NCI-H1092 (cell line): ENCODE measurements around the gene OAS1.
"Not testable (repeated sequence)": the region's sequence is repeated elsewhere in the genome, so short reads cannot be mapped to it uniquely, and the experiment has no call there.

Source experiments
- DNase-seq: peaks from one replicate; lab custom pipeline; 2025; lab: John Stamatoyannopoulos, UW

OAS1 gene

DNA sequence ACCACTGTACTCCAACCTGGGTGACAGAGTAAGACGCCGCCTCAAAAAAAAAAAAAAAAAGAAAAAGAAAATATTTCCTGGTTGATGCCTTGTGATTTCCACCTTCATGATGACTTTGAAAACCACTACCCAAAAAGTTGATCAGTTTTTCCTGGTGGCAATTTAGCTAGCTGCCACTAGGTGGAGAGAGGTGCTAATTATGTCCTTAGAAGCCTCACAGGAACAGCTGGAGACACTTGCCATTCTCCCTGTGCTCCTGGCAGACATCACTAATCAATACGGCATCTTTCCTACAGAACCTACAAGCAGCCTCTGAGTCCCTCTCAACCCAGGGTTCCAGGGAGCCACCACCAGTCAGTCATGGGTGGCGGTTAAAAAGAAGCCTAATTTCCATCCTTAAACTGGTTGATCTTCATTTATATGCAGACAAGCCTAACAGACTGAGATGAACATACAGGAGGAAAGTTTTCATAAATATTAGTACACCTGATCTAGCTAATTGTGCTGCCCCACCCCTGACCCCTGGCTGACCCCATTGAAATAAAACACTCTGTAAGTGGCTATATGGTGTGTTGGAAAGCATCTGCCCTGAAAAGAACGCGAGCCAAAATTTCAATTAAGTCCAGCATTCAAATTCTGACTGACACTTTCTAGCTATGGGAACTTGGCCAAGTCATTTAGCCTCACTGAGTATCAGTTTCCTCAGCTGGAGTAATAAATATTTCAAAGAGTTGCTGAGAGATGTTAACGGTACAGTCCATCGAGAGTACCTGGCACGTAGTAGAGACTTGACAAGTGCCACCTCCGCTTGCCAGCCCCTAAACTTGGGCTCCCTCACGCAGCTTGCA is 6.2 kb upstream of the OAS1 start:
- peak; percentile 93 for DNase-seq

DNA sequence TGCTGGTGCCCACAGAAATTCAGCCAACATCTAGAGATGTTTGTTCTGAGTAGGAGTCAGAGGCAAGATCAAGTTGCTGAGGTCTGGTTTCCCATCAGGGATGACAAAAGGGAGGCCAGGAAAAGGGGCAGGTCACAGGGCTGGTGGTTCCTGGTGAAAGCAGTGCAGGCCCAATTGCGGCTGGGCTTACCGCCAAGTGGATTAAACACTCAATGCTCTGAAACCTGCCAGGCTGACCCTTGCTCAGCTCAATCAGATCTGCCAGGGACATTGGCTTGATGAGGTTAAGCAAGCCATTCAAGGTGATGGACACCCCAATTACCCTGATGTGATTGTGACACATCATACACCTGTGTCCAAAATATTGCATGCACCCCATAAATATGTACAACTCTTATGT is 5.5 kb upstream of the OAS1 start:
- peak; percentile 87 for DNase-seq

DNA sequence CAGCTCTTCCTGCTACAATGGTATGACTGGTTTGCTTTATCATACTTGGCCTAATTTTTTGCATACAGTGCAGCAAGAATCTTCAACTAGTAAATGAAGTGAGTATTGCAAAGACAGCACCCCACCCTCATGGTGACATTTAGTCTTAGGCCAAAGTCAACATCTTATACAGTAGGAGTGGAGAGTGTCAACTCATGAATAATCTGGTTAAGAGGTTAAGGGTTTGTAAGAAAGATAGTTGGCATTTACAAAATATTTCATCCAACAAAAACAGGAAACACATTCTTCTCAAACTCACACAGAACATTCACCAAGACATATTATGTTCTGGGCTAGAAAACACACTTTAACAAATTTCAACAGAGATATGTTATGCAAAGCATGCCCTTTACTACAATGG is 2.2 kb upstream of the OAS1 start:
- no peak for DNase-seq

DNA sequence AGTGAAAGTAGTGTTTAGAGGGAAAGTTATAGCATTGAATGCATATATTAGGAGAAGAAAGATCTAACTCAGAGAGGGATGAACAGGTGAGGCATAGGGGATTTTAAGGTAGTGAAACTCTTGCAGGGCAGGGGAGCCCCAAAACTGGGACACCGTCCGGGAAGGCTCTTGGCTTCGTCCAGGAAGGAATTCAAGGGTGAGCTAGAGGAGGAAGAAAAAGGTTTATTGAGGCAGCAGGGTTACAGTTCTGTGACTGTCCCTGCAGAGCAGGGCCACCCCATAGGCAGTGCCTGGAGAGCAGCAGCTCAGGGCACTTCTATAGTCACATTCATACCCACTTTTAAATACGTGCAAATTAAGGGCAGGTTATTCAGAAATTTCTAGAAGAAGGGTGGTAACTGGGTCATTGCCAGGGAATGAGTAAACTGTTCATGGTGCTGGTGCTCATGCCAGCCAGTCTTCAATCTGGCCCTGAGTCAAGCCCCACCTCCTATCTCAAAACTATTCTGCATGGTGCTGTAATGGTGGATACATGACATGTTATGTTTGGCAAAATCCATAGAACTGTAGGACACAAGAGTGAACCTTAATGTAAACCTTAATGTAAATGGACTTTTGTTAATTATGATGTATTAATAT is 1.2 kb upstream of the OAS1 start:
- no peak for DNase-seq

DNA sequence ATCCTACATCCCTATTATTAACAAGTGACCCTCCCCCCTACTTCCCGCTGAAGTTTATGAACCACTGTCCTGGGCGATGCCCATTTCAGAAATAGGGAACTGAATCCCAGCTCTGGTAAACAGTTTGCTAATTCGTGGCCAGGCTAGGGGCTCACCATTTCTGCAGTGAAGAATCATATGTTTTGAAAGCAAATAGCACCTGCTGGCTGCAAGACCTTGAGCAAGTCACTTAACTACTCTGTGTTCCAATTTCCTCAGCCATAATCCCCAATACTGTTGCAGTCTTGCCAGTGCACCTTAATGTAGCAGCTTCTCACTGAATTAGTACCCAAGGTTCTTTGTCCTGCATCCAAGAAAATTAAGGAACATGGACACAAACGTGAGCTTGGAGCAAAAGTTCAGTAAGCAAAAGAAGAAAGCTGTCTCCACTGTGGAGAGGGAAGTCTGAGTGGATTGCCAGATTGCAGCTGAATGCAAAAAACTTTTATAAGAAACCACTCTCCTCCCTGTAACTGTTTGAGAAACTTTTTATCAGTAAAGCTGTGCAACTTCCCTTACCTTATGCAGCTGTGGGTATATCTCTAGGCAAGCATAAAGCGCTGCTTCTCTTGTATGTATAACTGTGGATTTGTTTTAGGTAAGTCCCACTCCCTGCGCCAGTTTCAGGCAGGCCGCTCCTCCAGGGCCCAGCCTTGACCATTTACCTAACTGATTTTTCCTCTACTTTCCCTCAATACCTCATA is 824 bp downstream of the OAS1 start:
- no peak for DNase-seq

DNA sequence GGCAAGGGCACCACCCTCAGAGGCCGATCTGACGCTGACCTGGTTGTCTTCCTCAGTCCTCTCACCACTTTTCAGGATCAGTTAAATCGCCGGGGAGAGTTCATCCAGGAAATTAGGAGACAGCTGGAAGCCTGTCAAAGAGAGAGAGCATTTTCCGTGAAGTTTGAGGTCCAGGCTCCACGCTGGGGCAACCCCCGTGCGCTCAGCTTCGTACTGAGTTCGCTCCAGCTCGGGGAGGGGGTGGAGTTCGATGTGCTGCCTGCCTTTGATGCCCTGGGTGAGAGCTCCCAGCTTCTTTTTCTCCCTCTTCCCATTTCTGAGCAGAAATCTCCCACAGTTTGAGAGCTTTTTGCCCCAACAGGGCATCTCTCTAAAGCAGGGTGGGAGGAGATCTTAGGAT is 1.8 kb downstream of the OAS1 start:
- DNase-seq, result no peak

DNA sequence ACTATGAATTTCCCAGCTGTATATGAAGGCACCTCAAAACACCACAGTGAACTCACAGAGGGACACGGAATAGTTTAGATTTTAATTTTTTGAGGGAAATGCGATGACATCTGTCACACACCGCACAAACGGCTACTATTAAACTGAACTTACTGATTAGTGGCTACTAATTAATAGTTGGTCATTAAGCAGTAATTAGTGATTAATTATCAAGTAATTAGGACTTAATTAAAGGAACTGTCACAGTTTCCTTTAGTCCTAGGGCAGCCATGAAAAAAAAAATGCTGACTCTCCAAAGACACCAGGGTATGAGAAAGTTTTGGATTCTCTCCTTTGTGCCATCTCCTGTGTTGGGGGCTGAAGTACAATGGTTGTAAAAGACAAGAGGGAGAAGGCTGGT is 2.9 kb downstream of the OAS1 start:
- no peak for DNase-seq

DNA sequence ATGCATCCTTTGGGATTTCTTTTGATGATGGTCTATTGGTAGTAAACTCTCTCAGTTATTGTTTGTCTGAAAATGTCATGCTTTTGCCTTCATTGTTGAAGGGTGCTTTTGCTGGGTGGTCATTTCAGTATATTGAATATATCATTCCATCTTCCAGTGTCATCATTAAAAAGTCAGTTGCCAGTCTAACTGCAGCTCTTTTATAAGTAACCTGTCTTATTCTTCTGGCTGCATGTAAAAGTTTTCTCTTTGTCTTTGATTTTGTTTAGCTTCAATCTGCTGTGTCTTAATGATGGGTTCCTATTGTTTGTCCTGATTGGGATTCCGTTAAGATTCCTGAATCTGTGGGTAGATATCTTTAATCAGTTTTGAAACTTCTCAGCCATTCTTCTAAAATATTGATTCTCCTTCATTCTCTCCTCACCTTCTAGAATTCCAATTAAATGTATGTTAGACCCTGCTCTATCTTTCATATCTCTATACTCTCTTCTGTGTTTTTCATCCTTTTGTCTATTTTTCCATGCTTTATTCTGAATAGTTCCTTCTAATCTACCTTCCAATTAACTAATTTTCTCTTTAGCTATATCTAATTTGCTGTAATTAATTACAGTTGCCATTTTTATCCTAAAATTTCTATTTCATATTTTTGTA is 6.4 kb downstream of the OAS1 start:
- DNase-seq, result no peak

DNA sequence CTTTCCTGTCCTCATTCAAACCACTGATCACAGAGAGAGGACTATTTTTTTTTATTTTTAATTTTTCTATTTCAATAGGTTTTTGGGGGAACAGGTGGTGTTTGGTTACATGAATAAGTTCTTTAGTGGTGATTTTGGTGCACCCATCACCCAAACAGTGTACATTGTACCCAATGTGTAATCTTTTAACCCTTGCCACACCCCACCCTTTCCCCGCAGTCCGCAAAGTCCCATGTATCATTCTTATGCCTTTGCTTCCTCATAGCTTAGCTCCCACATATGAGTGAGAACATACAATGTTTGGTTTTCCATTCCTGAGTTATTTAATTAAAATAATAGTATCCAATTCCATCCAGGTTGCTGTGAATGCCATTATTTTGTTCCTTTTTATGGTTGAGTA is 7.1 kb downstream of the OAS1 start:
- not testable (repeated sequence) for DNase-seq

DNA sequence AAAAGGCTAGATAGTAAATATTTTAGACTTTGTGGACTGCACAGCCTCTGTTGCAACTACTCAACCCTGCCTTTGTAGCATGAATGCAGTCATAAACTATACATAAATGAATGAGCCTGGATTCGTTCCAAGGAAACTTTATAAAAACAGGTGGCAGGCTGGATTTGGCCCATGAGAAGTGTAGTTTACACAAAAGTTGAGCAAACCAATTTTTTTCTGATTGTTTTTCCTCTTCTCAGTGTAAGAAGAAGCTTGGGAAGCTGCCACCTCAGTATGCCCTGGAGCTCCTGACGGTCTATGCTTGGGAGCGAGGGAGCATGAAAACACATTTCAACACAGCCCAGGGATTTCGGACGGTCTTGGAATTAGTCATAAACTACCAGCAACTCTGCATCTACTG is 9.5 kb downstream of the OAS1 start:
- DNase-seq, result no peak

DNA sequence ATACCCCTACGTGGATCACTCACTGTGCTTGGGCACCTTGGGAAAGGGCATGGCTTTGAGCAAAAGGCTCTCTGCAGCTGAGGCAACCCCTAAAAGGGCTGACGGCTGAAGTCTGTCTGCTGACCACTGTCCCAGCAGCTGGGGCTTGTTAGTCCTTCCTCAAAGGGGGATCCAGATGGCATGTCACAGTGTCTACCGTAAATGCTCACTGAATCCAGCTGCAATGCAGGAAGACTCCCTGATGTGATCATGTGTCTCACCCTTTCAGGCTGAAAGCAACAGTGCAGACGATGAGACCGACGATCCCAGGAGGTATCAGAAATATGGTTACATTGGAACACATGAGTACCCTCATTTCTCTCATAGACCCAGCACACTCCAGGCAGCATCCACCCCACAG is 12.4 kb downstream of the OAS1 start:
- DNase-seq, result no peak

DNA sequence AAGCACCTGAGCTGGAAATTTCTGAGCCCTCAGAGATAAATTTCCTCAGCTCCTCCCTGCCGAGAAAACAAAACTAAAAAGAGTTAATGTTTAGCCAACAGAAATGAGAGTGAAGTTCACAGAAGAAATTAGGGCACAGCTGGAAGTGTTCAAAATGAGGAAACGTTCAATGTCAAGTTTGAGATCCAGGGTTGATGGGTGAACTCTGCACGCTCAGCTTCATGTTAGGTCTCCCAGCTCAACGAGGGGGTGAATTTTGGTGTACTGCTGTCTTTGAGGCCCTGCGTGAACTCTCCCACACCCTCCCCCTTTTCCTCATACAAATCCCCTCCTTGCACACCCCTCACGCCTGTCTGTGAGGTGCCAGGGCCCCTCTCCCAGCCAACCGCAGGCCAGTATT is 18.2 kb downstream of the OAS1 start:
- DNase-seq, result no peak

DNA sequence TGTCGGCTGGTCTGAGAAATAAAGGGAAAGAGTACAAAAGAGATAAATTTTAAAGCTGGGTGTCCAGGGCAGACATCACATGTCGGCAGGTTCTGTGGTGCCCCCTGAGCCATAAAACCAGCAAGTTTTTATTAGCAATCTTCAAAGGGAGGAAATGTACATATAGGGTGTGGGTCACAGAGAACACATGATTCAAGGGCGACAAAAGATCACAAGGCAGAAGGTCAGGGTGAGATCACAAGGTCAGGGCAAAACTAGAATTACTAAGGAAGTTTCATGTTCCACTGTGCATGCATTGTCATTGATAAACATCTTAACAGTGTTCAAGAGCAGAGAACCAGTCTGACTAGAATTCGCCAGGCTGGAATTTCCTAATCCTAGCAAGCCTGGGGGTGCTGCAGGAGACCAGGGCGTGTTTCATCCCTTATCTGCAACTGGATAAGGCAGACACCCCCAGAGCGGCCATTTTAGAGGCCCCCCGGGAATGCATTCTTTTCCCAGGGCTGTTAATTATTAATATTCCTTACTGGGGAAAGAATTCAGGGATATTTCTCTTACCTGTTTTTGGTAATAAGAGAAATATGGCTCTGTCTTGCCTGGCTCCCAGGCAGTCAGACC is 19.8 kb downstream of the OAS1 start:
- not testable (repeated sequence) for DNase-seq

DNA sequence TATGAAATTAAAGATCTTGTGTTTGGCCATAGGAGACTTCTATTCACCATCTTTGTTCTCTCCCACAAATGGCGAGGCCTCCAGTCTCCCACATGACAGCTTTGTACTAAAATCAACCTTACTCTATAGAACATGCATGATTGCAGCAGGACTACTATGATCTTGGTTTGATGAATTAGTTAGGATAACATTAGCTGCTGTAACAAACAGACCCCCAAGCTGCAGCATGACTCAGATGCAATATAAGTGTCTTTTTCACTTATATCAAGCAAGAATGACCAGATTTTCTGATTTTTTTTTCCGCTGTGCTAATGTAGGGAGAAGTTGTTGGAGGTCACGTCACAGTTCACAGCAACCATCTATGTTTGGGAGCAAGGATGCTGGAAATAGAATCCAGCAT is 20.7 kb downstream of the OAS1 start:
- DNase-seq, result no peak

DNA sequence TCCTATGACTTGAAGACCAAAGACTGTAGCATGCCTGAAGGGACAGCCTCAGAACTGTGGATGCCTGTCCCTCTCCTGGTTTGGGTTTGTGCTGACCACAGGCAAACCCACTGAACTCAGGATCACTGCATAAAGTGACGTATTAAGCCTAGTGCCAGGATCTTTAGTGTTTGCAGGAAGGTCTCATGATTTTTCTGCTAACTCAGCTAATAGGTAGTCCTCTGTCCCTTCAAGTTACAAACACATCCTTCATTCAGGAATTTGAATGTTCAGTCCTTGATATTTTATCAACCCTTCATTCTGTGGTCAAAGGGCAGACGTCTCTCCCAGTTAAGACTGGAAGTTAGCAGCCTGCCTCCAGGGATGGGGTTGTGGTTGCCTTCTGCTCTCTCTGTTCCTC is 21.2 kb downstream of the OAS1 start:
- DNase-seq, result no peak

DNA sequence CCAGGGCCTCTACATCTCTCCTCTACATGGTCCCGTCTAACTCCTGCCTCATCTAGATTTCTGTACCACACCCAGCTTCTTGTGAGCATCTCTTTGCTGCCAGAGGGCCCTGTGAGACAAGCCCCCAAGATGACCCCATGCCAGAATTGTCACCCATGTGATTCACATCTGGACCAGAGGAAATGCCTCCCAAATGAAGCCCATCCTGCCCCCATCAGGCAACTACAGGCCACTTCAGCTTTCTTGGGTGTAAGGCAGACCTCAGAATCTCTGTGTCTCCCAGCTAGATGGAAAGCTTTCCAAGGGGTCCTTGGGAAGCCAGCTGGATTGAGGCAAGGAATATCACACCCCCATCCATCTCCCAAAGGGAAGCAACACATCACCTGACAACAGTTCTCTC is 22.2 kb downstream of the OAS1 start:
- no peak for DNase-seq

DNA sequence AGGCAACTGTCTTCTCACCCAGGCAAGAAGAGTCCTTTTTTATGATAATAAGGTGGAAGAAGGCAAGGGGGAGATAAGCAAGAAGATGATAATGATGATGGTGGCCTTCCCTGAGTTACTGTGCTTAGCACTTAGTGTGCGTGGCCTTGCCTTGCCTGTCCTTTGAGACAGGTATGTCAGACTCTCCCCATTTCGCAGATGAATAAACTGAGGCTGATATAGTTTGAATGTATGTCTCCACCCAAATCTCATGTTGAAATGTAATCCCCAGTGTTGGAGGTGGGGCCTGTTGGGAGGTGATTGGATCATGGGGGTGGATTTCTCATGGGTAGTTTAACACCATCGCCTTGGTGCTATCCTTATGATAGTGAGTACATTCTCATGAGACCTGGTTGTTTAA is 23.0 kb downstream of the OAS1 start:
- DNase-seq, result no peak

DNA sequence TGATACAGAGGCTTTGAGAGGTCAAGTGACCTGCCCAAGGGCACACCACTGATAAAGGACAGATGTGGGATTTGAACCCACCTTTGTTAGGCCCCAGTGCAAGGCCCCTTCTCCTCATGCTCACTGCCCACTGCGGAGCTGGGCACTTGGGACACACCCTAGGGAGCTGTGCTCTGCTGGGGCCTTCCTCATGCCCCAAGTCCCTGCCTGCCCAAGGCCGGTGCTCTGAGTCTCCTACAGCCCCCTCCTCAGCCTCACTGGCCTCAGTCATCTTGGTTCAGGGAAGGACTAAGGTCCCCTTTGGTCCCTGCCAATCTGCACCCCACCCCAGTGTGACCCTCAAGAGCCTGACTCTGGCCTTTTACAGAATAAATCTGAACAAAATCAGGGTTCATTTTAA is 23.6 kb downstream of the OAS1 start:
- DNase-seq, result no peak

DNA sequence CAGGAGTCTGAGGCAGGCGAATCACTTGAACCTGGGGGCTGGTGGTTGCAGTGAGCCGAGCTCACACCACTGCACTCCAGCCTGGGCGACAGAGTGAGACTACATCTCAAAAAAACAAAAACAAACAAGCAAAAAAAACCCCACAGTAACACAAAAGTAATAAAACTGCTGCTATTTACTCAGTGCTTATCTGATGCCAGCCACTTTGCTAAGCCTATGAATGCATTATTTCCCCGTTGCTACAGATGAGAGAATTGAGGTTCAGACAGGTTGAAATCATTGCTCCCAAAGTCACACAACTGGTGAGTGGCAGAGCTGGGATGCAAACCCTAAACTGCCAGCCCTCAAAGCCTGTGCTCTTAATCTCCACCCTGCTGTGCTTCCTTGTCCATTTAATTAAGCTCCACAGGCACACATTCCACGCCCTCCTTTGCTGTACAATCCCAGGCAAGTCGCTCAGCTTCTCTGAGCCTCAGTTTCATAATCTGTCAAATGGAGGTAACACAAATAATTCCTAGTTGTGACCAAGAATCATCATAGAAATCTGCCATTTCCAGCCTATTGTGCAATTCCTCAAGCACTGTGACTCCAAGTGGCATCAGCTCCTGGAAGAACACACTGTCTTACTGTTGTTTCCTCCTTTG is 25.8 kb downstream of the OAS1 start:
- no peak for DNase-seq

DNA sequence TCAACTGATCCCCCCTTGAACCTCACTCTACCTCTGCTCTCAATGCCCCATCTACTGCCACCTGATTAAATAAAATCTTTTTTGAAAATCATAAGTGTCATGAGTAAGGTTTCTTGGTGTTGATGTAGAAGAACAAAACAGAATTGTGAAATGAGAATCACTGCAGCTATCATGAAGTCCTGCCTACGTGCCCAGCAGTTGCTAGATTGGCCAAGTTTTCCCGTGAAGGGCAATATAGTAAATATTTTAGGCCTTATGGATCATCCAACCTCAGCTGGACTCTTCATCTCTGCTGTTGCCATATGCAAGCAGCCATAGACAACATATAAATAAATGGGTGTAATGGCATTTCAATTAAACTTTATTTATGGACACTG is 26.4 kb downstream of the OAS1 start:
- DNase-seq, result no peak

DNA sequence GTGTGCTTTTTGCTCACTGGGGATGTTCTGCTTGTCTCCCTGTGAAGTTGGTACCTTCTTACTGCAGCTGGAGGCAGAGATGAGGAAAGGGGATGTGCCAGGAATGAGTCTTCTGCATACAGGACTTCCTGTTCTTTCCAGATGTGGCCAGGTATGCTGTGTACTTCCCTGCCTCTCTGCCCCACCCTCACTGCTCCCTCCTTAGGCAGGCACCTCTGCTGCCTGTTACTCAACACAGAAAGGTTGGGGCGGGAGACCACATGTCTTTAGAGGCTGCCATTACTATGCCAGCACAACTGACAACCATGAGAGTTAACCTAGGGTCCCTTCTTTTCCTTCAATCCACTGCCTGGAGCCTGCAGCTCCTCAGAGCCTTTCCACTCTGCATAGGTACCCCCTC is 29.5 kb downstream of the OAS1 start:
- DNase-seq, result no peak

DNA sequence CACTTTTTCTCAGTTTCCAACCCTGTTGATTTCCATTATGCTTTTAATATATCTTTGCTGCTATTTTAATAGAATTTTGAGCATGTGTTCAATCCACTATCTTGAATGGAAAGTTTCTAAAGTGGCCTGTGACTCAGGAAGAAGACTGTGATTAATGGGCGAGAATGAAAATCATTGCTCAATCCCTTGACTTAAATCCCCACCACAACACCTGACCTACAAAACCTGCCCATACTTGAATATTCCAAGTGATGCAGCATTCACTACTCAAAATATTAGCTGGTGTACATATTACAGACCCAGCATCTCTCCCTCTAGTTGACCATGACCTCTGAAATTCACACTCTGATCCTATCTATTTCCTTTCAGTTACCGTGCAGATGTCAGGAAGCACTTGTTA is 30.2 kb downstream of the OAS1 start:
- DNase-seq, result no peak
